A549 (cell line): Measurements from ENCODE around the gene TSPAN4. TPM values are rescaled to one million over a fixed set of nuclear protein-coding genes. Genes with fewer than 3 reads are reported as not detected.

Experiments
- ATAC-seq, 2 experiments: fragments of 200-7000 bp in 1 of 2; fragments of >200 bp in 1 of 2; cut with Nextera tagmentation in 1 of 2; cut with Tn5 transposase in 1 of 2; 3 replicates each; pipeline versions ENCODE4 v1.8.0 to v1.9.1; 2018 to 2020; ENCODE audit warnings: mild to moderate bottlenecking in 1 of 2, moderate library complexity in 1 of 2
- CTCF ChIA-PET: fragments of 300-600 bp; sonication (Branson Sonifier 250); formaldehyde crosslinking; extraction: SDS; loops from one replicate; lab custom pipeline; 2021; ENCODE audit warnings: antibody characterized with exemption, inconsistent platforms; lab: Yijun Ruan, JAX
- POLR2A ChIA-PET: fragments of 350-600 bp; formaldehyde crosslinking; extraction: SDS; loops from one replicate; lab custom pipeline; 2021; ENCODE audit warnings: antibody characterized with exemption, inconsistent platforms; lab: Yijun Ruan, JAX
- DNase-seq, 2 experiments: peaks; one replicate each; pipeline versions ENCODE4 v3.0.0 to v3.0.0-alpha.2; 2011 to 2016; ENCODE audit warnings: low read depth in 1 of 2, low spot score in 1 of 2
- FAIRE-seq: peaks from 2 replicates; lab custom pipeline; 2011; peaks lifted over from hg19 to GRCh38; lab: Jason Lieb, UNC
- H3K27ac ChIP-seq, 2 experiments: fragments of >200 bp; sonication (Bioruptor Twin); formaldehyde crosslinking; 3 replicates each; pipeline ENCODE4 v1.5.1; 2016 to 2017
- H3K4me1 ChIP-seq: fragments of >200 bp; sonication (Bioruptor Twin); formaldehyde crosslinking; 3 replicates; pipeline ENCODE4 v1.6.1; 2016
- H3K4me2 ChIP-seq: fragments of >200 bp; sonication (Bioruptor Twin); formaldehyde crosslinking; 3 replicates; pipeline ENCODE4 v1.6.1; 2016
- H3K4me3 ChIP-seq: fragments of >200 bp; sonication (Bioruptor Twin); formaldehyde crosslinking; 3 replicates; pipeline ENCODE4 v1.5.1; 2016
- H3K9me3 ChIP-seq: fragments of >200 bp; sonication (Bioruptor Twin); formaldehyde crosslinking; 3 replicates; pipeline ENCODE4 v1.6.1; 2016
- CEBPB ChIP-seq, 2 experiments: fragments of >200 bp in 1 of 2; sonication (Bioruptor Twin) in 1 of 2; formaldehyde crosslinking in 1 of 2; IDR thresholded peaks; 2 replicates each; pipeline ENCODE4 v1.6.1; 2012 to 2016
- CHD4 ChIP-seq: fragments of 200-600 bp; sonication (generic); IDR thresholded peaks from 2 replicates; pipeline ENCODE4 v1.6.1; 2016; ENCODE audit warnings: antibody characterized with exemption, mild to moderate bottlenecking, borderline replicate concordance
- E2F6 ChIP-seq: IDR thresholded peaks from 2 replicates; pipeline ENCODE4 v1.6.1; 2012; ENCODE audit warnings: low read depth, borderline replicate concordance
- HDAC2 ChIP-seq: fragments of 200-600 bp; sonication (generic); IDR thresholded peaks from 2 replicates; pipeline ENCODE4 v1.6.1; 2016
- HOXA7 ChIP-seq: fragments of 250-450 bp; sonication (Bioruptor Pico); IDR thresholded peaks from 2 replicates; pipeline ENCODE4 v1.5.0; 2020; ENCODE audit warnings: mild to moderate bottlenecking, moderate library complexity
- NFE2L2 ChIP-seq: fragments of 150-350 bp; conservative IDR thresholded peaks from 2 replicates; pipeline ENCODE4 v1.6.1; 2014; ENCODE audit warnings: low read length
- POLR2AphosphoS2 ChIP-seq: conservative IDR thresholded peaks from 2 replicates; pipeline ENCODE4 v1.6.1; 2012; ENCODE audit warnings: low read length, improper control_type of control experiment, inconsistent platforms
- RAD21 ChIP-seq, 2 experiments: fragments of >200 bp in 1 of 2; sonication (Bioruptor Twin) in 1 of 2; formaldehyde crosslinking in 1 of 2; IDR thresholded peaks in 1 of 2; conservative IDR thresholded peaks in 1 of 2; 2 replicates in 1 of 2; 3 replicates in 1 of 2; pipeline ENCODE4 v1.6.1; 2012 to 2018; ENCODE audit warnings: inconsistent platforms in 1 of 2
- RFX5 ChIP-seq: fragments of 450-650 bp; IDR thresholded peaks from 2 replicates; pipeline ENCODE4 v1.7.1; 2014; ENCODE audit warnings: antibody characterized with exemption, mild to moderate bottlenecking, moderate library complexity
- SMC3 ChIP-seq: fragments of >200 bp; sonication (Bioruptor Twin); formaldehyde crosslinking; IDR thresholded peaks from 3 replicates; pipeline ENCODE4 v1.6.1; 2018; ENCODE audit warnings: inconsistent platforms
- TP53 ChIP-seq: fragments of 250-450 bp; sonication (Bioruptor Pico); IDR thresholded peaks from 2 replicates; pipeline ENCODE4 v1.5.0; 2021; ENCODE audit warnings: mild to moderate bottlenecking, moderate library complexity
- USF2 ChIP-seq: fragments of 450-650 bp; IDR thresholded peaks from 2 replicates; pipeline ENCODE4 v1.6.1; 2014; ENCODE audit warnings: antibody characterized with exemption
- WGBS: methylation state at CpG from one replicate; pipeline ENCODE4 v1.1.6; 2017; ENCODE audit errors: missing lambda C conversion rate; 5-methylcytosine and 5-hydroxymethylcytosine counted together
- polyA plus RNA-seq, 4 experiments: library from polyadenylated mRNA; depleted of rRNA in 3 of 4; stranded (reverse); fragments of >200 nt; fragmentation: RNase III in 1 of 4; extraction: RNeasy Plus Mini Kit Qiagen cat#74134 plus additional on column Dnase treatment in 1 of 4; gene quantifications; 2 replicates in 3 of 4; 3 replicates in 1 of 4; pipeline ENCODE4 v1.2.3, GENCODE V29; 2011 to 2017
- TF ChIP-seq, protein P1 (sequence below): fragments of 200-600 bp; sonication (generic); IDR thresholded peaks from 2 replicates; pipeline ENCODE4 v1.6.1; 2016; ENCODE audit warnings: antibody characterized with exemption, mild to moderate bottlenecking, moderate library complexity

TSPAN4 gene
- polyA plus RNA-seq, 2 of the 4 experiments (the other 2 are of a cell fraction) = 83.5 to 145 TPM

GRCh38 chr11:855796-856195 lies 13.1 kb downstream of the TSPAN4 start:
- no peak overlapping the region for H3K27ac ChIP-seq
- no peak overlapping the region for H3K4me3 ChIP-seq
- FAIRE-seq (no peak), ATAC-seq (no peak), DNase-seq (no peak)
- POLR2A ChIA-PET = interaction anchor here (1.4 kb wide), 1 partner anchor 12 kb away, joined by 5 read pairs; the partner anchor contains the start of gene TSPAN4
- TF ChIP-seq USF2 (no peak), NFE2L2 (no peak), HOXA7 (no peak), E2F6 (no peak), CHD4 (no peak), POLR2AphosphoS2 (no peak)
- CTCF ChIA-PET = interaction anchor here (3.2 to 9.0 kb wide), 4 partner anchors 9 to 195 kb away, joined by 10 to 37 read pairs (median 23); no protein-coding TSS in a partner anchor
- H3K9me3 ChIP-seq = no peaks in the 10 kb centered on the region
- 89% methylated on average over 8 of the region's 12 CpGs for WGBS
- no peak overlapping the region for H3K4me2 ChIP-seq
- peaks cover 46% of the 10 kb centered on the region for H3K4me1 ChIP-seq

DNA sequence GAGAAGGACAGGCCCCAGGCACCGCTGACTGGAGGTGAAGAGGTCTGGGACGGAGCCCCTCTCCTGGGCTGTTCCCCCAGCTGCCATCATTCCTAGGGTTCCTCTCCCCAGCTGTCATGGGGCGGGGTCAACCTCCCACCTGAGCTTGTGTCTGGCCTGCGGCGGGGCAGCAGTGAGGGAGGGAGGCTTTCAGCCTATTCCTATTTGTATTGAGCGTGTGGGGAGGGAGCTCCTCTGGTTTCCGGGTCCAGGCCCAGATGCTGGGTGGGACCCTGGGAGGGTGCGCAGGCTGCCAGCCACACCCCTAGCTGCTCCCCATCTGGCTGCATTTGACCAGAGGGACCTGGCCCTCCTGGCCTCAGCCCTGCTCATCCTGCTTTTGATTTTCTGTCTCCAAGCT lies 13.7 kb downstream of the TSPAN4 start:
- TF ChIP-seq TP53 = no peak
- TF ChIP-seq HDAC2 = no peak
- TF ChIP-seq RAD21 (conservative IDR thresholded peaks at IDR 0.05 in 1 of 2, IDR thresholded peaks at IDR 0.05 in 1 of 2) = no peak
- no peak for TF ChIP-seq CHD4
- TF ChIP-seq RFX5 = no peak
- TF ChIP-seq SMC3 = no peak
- no peak for TF ChIP-seq CEBPB (IDR thresholded peaks at IDR 0.05)
- TF ChIP-seq, all 56 proteins: peak for 0
- H3K4me2 ChIP-seq = no peak overlapping the region
- ChIA-PET POLR2A (interaction anchor here (1.1 to 1.4 kb wide), 2 partner anchors 13 to 198 kb away, joined by 3 to 5 read pairs; partner anchors contain the start of gene TSPAN4), CTCF (interaction anchor here (3.2 to 9.0 kb wide), 4 partner anchors 9 to 195 kb away, joined by 10 to 37 read pairs (median 23); no protein-coding TSS in a partner anchor)
- ATAC-seq (no peak), FAIRE-seq (no peak), DNase-seq (no peak)
- H3K4me3 ChIP-seq = no peak overlapping the region
- no peaks in the 10 kb centered on the region for H3K9me3 ChIP-seq
- peaks cover 40% of the 10 kb centered on the region for H3K4me1 ChIP-seq
- no peak overlapping the region for H3K27ac ChIP-seq
- WGBS = 83% methylated on average over 7 of the region's 8 CpGs

GRCh38 chr11:858053-858761 lies 15.6 kb downstream of the TSPAN4 start:
- no peak for TF ChIP-seq E2F6
- TF ChIP-seq, protein P1, sequence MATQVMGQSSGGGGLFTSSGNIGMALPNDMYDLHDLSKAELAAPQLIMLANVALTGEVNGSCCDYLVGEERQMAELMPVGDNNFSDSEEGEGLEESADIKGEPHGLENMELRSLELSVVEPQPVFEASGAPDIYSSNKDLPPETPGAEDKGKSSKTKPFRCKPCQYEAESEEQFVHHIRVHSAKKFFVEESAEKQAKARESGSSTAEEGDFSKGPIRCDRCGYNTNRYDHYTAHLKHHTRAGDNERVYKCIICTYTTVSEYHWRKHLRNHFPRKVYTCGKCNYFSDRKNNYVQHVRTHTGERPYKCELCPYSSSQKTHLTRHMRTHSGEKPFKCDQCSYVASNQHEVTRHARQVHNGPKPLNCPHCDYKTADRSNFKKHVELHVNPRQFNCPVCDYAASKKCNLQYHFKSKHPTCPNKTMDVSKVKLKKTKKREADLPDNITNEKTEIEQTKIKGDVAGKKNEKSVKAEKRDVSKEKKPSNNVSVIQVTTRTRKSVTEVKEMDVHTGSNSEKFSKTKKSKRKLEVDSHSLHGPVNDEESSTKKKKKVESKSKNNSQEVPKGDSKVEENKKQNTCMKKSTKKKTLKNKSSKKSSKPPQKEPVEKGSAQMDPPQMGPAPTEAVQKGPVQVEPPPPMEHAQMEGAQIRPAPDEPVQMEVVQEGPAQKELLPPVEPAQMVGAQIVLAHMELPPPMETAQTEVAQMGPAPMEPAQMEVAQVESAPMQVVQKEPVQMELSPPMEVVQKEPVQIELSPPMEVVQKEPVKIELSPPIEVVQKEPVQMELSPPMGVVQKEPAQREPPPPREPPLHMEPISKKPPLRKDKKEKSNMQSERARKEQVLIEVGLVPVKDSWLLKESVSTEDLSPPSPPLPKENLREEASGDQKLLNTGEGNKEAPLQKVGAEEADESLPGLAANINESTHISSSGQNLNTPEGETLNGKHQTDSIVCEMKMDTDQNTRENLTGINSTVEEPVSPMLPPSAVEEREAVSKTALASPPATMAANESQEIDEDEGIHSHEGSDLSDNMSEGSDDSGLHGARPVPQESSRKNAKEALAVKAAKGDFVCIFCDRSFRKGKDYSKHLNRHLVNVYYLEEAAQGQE = peak; percentile 36; the same call in 1 of the 2 replicates
- Histone ChIP-seq H3K4me1 (peaks cover 46% of the 10 kb centered on the region), H3K4me3 (no peak overlapping the region), H3K27ac (no peak overlapping the region), H3K4me2 (no peak overlapping the region), H3K9me3 (no peaks in the 10 kb centered on the region)
- WGBS = 90% methylated on average over 21 of the region's 27 CpGs
- ATAC-seq (no peak), DNase-seq (no peak), FAIRE-seq (no peak)
- POLR2A ChIA-PET = no interaction called here
- CTCF ChIA-PET = interaction anchor here (0.6 to 9.0 kb wide), 6 partner anchors 9 to 303 kb away, joined by 3 to 37 read pairs (median 5); no protein-coding TSS in a partner anchor
